ENCODE results near the gene GDI2.

Gene GDI2

DNA sequence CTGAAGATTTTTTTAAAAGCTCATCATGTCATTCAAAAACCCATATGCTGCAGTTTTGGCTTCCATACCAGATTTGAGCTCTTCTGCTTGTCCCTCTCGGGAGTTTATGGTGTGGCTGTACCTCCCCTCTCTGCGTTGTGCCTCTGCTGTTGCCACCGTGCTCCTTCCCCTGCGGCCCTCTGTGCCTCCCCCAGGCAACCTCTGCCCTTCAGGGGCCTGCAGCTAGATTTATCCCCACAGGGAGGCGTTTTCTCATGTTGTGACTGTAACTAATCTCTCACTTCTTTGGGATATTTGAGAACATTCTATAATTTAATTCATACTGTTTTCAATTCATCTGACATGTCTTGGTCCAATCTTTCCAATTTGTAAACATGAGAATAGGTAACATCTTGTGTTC is 75.9 kb downstream of the GDI2 start:
- DNase-seq: no peak

- DNase-seq: no peak
Measured at GRCh38 chr10:5736591-5736990, 76.6 kb downstream of the GDI2 start.

- no peak for DNase-seq
Measured at GRCh38 chr10:5735119-5735518, 78.1 kb downstream of the GDI2 start.

DNA sequence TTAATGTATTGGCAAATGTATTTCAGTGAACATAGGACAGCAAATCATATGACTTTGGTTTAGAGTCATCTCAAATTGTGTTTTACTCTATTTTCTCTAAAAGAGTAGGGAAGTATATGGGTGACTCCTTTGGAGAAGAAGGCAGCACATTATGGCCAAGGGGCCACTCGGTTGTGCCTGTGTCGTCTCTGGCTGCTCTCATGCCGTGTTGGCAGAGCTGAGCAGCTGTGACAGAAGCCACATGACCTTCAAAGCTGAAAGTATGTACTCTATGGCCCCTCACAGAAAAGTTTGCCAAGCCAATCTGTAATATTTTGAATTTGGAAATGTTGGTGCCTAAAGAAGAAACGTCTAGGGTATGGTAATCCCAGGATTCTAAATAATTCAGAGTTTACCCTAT is 81.1 kb downstream of the GDI2 start:
- no peak for DNase-seq

DNA sequence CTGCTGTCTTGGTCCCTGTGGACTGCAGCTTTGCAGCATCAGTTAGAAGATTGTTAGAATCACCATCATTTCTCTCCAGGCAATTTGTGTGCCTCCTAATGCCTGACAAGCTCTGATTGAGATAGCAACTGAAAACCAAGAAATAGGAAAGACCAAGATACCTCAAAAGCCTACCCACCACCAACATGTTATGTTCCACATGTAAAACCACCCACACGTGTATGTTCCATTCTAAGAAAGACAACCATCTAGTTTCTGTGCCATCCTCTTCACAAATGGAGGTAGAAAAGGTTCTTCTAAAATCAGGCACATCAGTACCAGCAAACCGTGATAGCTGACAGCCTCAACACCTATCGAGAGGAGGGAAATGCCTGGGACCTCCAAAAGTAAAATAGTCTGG is 81.7 kb downstream of the GDI2 start:
- no peak for DNase-seq

GRCh38 chr10:5730766-5731165 is 82.5 kb downstream of the GDI2 start:
- no peak for DNase-seq

GRCh38 chr10:5723692-5724091 is 89.5 kb downstream of the GDI2 start:
- no peak for DNase-seq

- no peak for DNase-seq
Measured at GRCh38 chr10:5720182-5720581, 93.1 kb downstream of the GDI2 start.

DNA sequence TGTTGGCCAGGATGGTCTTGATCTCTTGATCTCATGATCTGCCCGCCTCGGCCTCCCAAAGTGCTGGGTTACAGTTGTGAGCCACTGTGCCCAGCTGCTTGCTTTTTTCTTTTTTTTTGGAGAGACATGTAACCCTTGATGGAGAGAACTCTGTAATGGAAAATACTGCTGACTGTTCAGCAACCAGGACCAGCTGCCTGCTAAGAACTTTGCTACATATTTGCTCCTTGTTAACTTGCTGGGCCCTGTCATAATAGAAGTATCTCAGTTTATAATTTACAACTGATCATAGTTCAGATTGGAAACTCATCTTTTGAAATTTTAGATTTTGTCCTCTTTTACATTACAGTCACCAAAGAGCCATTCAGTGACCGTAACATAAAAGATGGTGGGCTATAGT is 93.7 kb downstream of the GDI2 start:
- DNase-seq: no peak
